Colon (tissue), 2 donors: ENCODE data around the gene ALDOA.
"Not testable (repeated sequence)": the region's sequence is repeated elsewhere in the genome, so short reads cannot be mapped to it uniquely, and the experiment has no call there.

Experiments used
- FAIRE-seq: peaks from 2 replicates; lab custom pipeline; 2012; peaks lifted over from hg19 to GRCh38; lab: Jason Lieb, UNC
- donor health status: control.
- donor health status: control.

The ALDOA gene

GRCh38 chr16:30065102-30065942, at the start of gene ALDOA:
TSS of gene ALDOA (plus strand) at chr16:30065760. CDS start at chr16:30066898, 1,138 bp downstream.
- no peak for FAIRE-seq

GRCh38 chr16:30016555-30017276, 48.8 kb upstream of the ALDOA start:
- FAIRE-seq = no peak

- no peak for FAIRE-seq
Measured at GRCh38 chr16:30017277-30017656, 48.3 kb upstream of the ALDOA start.

GRCh38 chr16:30017937-30018336, 47.6 kb upstream of the ALDOA start:
- FAIRE-seq = not testable (repeated sequence)

- FAIRE-seq = no peak
Measured at GRCh38 chr16:30018731-30019158, 46.8 kb upstream of the ALDOA start.

- no peak for FAIRE-seq
Measured at GRCh38 chr16:30022887-30023286, 42.7 kb upstream of the ALDOA start, which contains the start of gene C16orf92. TSS of gene C16orf92 (plus strand) at chr16:30023198. CDS start at chr16:30023341, 143 bp downstream.

- no peak for FAIRE-seq
Measured at GRCh38 chr16:30023586-30023985, 42.0 kb upstream of the ALDOA start.

- FAIRE-seq = no peak
Measured at GRCh38 chr16:30024451-30024850, 41.1 kb upstream of the ALDOA start.

GRCh38 chr16:30025156-30025555, 40.4 kb upstream of the ALDOA start:
- FAIRE-seq = no peak

GRCh38 chr16:30025574-30025973, 40.0 kb upstream of the ALDOA start:
- no peak for FAIRE-seq

- FAIRE-seq = no peak
Measured at GRCh38 chr16:30026449-30026848, 39.1 kb upstream of the ALDOA start.

- FAIRE-seq = no peak
Measured at GRCh38 chr16:30027588-30028437, 37.7 kb upstream of the ALDOA start.

GRCh38 chr16:30028438-30029076, 37.0 kb upstream of the ALDOA start:
- FAIRE-seq = no peak

- no peak for FAIRE-seq
Measured at GRCh38 chr16:30030011-30030685, 35.4 kb upstream of the ALDOA start.

- no peak for FAIRE-seq
Measured at GRCh38 chr16:30030841-30031413, 34.6 kb upstream of the ALDOA start, which contains the start of gene TLCD3B. TSS of gene TLCD3B (minus strand) at chr16:30031271. CDS start at chr16:30030527, 744 bp downstream.

- FAIRE-seq = no peak
Measured at GRCh38 chr16:30031477-30031918, 34.1 kb upstream of the ALDOA start.

GRCh38 chr16:30032083-30032819, 33.3 kb upstream of the ALDOA start:
- FAIRE-seq = no peak

- no peak for FAIRE-seq
Measured at GRCh38 chr16:30033270-30033669, 32.3 kb upstream of the ALDOA start.

GRCh38 chr16:30040221-30040620, 25.3 kb upstream of the ALDOA start:
- no peak for FAIRE-seq

GRCh38 chr16:30040690-30041089, 24.9 kb upstream of the ALDOA start:
- FAIRE-seq = not testable (repeated sequence)
